GM12878 (cell line): Measurements from ENCODE around the gene ADM. TPM values are rescaled to one million over a fixed set of nuclear protein-coding genes. Genes with fewer than 3 reads are reported as not detected.

Experiments
- BCLAF1 ChIP-seq: fragments of 450-650 bp; IDR thresholded peaks from 2 replicates; pipeline ENCODE4 v1.6.1; 2017; ENCODE audit warnings: antibody characterized with exemption, mild to moderate bottlenecking, moderate library complexity
- FOXM1 ChIP-seq: IDR thresholded peaks from 2 replicates; pipeline ENCODE4 v1.6.1; 2012; ENCODE audit warnings: low read depth, mild to moderate bottlenecking, inconsistent platforms, low read length, moderate library complexity
- NFYA ChIP-seq: IDR thresholded peaks from 2 replicates; pipeline ENCODE4 v1.6.1; 2011; ENCODE audit warnings: low read depth, mild to moderate bottlenecking, low read length, improper control_type of control experiment, borderline replicate concordance
- NKRF ChIP-seq: fragments of 450-650 bp; conservative IDR thresholded peaks from 2 replicates; pipeline ENCODE4 v1.6.1; 2017; ENCODE audit warnings: mild to moderate bottlenecking, moderate library complexity
- POLR2AphosphoS5 ChIP-seq: IDR thresholded peaks from 2 replicates; pipeline ENCODE4 v1.6.1; 2011; ENCODE audit warnings: mild to moderate bottlenecking, low read length, inconsistent platforms
- RAD51 ChIP-seq: fragments of 450-650 bp; IDR thresholded peaks from 2 replicates; pipeline ENCODE4 v1.6.1; 2016; ENCODE audit warnings: moderate library complexity, mild to moderate bottlenecking, inconsistent platforms
- RFX5 ChIP-seq: IDR thresholded peaks from 2 replicates; pipeline ENCODE4 v1.6.1; 2011; ENCODE audit warnings: low read depth, low read length, improper control_type of control experiment
- SREBF1 ChIP-seq: IDR thresholded peaks from 2 replicates; pipeline ENCODE4 v1.6.1; 2012; ENCODE audit warnings: mild to moderate bottlenecking, low read length
- polyA plus RNA-seq, 11 experiments: library from polyadenylated mRNA; depleted of rRNA in 4 of 11; unstranded in 6 of 11; stranded (reverse) in 5 of 11; fragments of >200 nt; fragmentation: Nextera tagmentation in 4 of 11; fragmentation: Illumina TruSeq in 1 of 11; extraction: Ambion mirVana in 4 of 11; extraction: Trizol in 1 of 11; gene quantifications; 1 replicate in 1 of 11; 2 replicates in 10 of 11; pipeline versions ENCODE4 v1.2.1 to v1.2.3, GENCODE V29; 2011 to 2016; ENCODE audit warnings: inconsistent platforms in 2 of 11, missing spikeins in 2 of 11, low read depth in 1 of 11
- total RNA-seq, 4 experiments: library from RNA; depleted of rRNA in 3 of 4; stranded (reverse); fragments of >200 nt in 3 of 4; fragmentation: Illumina TruSeq in 1 of 4; extraction: Trizol in 1 of 4; gene quantifications; 2 replicates each; pipeline versions ENCODE4 v1.2.1 to v1.2.3, GENCODE V29; 2013 to 2021

The ADM gene
- total and polyA plus RNA-seq, 10 of the 15 experiments (the other 5 are each of a cell fraction or from before 2014, with no cell fraction given): 0.11 to 4.2 (median 0.21) TPM; not detected in 7

GRCh38 chr11:10288881-10289764 is 15.8 kb upstream of the ADM start (continued):
- TF ChIP-seq BCLAF1 (no peak), POLR2AphosphoS5 (no peak), RAD51 (no peak), NFYA (no peak), RFX5 (no peak), NKRF (no peak), SREBF1 (no peak), FOXM1 (no peak)
